ENCODE results near the gene LIN28A.

The LIN28A gene

DNA sequence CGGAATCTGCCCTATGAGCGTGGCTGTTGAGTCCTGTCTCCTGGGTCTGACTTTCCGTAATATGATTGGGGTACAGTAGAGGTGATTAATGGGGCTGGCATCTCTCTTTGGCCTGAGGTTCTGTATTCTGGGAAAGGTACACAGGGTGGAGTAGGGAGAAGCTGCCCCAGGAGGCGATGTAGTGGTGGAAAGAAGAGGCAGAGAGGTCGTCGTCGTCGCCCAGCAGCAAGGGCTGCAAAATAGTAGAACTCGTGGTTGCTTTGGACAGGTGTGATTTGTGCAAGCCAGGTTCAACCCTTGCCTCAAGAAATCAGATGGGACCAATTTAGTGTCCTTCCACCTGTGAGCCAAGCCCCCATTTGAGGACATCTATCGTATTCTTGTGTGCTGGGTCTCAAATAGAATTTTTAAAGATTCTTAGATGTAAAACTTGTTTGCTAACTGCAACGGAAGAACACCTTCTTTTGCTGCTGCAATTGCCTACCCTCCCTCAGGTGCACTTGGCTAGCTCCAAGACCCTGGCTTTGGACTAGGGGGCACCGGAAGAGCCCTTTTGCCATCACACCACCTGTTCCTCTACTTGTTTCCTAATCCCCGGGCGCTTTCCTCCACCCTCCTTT lies 60.4 kb downstream of the LIN28A start:
- in situ Hi-C loops (cut with MboI; ENCODE audit: low pct_unique_long_range_greater_than_20kb, low sequenced_read_pairs, unreplicated experiment): no loop called here
- TF ChIP-seq, protein P1, sequence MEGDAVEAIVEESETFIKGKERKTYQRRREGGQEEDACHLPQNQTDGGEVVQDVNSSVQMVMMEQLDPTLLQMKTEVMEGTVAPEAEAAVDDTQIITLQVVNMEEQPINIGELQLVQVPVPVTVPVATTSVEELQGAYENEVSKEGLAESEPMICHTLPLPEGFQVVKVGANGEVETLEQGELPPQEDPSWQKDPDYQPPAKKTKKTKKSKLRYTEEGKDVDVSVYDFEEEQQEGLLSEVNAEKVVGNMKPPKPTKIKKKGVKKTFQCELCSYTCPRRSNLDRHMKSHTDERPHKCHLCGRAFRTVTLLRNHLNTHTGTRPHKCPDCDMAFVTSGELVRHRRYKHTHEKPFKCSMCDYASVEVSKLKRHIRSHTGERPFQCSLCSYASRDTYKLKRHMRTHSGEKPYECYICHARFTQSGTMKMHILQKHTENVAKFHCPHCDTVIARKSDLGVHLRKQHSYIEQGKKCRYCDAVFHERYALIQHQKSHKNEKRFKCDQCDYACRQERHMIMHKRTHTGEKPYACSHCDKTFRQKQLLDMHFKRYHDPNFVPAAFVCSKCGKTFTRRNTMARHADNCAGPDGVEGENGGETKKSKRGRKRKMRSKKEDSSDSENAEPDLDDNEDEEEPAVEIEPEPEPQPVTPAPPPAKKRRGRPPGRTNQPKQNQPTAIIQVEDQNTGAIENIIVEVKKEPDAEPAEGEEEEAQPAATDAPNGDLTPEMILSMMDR (IDR thresholded peaks at IDR 0.05; ENCODE audit: extremely low read depth, insufficient read depth, missing control alignments): no peak
- DNase-seq (ENCODE audit: low spot score): no peak

DNA sequence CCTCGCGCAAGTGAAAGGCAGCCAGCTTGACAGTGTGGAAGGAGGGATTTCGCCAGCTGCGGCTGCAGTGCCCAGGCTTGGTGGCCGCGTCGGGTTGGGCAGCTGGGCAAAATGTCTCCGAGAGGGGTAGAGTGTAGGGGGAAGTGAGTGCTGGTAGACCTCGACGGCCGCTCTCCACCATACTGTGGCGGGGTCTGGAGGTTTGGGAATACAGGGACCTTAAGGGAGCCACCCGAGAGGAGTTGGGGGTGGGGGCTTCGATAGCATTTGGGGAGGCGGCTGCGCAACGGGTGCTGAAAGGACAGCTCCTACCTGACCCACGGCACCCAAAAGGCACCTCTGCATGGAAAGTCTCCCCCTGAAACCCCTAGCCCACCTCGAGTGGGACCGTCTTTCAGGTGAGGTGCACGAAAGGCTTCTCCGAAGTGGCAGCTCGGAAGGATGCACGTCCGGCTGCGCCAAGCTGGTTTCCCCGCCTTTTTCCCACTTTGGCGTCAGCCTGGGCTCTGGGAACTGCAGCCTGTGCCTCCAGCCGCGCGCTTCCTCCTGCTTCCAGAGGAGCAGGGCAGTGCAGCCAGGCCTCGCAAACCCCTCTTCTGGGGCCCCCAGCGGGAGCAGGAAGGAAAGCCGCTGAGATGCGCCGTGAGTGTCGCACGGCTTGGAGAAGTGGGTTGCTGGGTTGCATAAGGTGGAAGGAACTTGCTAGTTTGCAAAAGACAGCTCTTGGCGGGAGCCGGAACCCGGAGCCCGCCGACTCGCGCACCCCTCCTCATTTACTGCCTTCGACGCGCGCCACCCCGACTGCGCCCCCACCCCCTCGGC lies 61.1 kb downstream of the LIN28A start:
- DNase-seq (ENCODE audit: low spot score): peak; percentile 47
- in situ Hi-C loops (cut with MboI; ENCODE audit: low pct_unique_long_range_greater_than_20kb, low sequenced_read_pairs, unreplicated experiment): no loop called here
- TF ChIP-seq, protein P1 (IDR thresholded peaks at IDR 0.05; ENCODE audit: extremely low read depth, insufficient read depth, missing control alignments): no peak

DNA sequence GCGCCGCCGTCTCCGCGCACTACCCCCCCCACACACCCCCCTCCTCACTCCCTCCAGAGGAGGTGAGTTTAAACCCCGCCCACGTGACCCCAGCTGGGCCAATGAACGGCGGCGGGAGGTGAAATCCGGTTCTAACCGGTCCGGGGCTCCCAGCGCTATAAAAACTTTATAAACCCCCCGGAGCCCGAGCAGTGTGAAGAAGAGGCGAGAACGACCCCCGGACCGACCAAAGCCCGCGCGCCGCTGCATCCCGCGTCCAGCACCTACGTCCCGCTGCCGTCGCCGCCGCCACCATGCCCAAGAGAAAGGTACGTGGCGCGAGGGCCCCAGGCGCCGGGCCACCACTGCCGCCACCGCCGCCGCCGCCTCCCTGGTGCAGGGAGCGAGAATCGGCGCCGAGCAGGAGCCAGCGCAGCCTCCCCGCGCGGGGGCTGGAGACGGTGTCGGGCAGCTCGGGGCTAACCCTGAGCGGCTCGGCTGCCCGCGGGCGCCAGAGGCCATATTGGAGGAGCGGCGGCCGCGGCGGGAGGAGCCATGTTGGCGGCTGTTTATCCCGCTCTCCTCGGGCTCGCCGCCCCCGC lies 61.8 kb downstream of the LIN28A start, which contains the start of gene HMGN2:
TSS of gene HMGN2 (plus strand) at position 121 of the 581 bp plus-strand sequence. CDS start at position 294, 173 bp downstream.
- peak; percentile 88 for DNase-seq (ENCODE audit: low spot score)
- TF ChIP-seq, protein P1 (IDR thresholded peaks at IDR 0.05; ENCODE audit: extremely low read depth, insufficient read depth, missing control alignments): no peak
- in situ Hi-C loops (cut with MboI; ENCODE audit: low pct_unique_long_range_greater_than_20kb, low sequenced_read_pairs, unreplicated experiment): no loop called here

DNA sequence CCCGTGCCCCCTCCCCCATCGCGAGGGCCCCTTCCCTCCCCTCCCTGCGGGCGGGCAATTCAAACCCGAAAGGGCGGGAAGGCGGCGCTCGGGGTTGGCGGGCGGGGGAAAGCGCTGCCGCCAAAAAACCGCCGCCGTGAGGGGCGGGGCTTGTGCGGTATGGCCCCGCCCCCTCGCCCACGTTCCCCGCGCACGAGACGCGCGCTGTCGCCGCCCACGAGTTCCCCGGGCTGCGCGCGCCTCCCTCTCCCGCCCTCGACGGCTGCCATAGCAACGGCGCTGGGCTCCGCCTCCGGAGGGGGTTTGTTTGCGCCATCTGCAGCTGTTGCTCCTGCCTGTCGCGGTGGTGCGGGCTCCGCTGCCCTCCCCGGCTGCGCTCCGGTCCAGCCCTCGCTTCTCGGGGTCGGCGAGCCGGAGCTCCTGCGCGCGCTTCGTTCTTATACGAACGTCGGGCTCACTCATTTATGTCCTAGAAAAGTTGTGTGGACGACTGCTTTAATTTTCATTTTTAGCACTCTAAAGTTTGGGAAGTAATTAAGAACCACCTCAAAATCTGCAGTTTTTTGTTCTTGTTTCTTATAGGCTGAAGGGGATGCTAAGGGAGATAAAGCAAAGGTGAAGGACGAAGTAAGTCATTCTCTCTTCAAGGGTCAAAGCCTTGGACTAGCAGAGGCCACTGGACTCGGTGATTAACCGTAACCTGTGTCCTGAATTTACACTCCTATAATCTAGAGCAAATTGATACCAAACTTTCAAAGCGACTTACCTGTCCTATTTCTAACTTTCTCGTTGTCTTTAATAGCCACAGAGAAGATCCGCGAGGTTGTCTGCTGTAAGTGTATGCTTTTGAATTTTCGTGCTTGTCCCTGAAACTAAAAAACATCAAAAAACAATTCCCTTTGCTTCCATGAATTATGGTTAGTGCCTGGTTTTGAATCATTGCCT lies 62.6 kb downstream of the LIN28A start:
- in situ Hi-C loops (cut with MboI; ENCODE audit: low pct_unique_long_range_greater_than_20kb, low sequenced_read_pairs, unreplicated experiment): no loop called here
- DNase-seq (ENCODE audit: low spot score): peak; percentile 98
- TF ChIP-seq, protein P1 (IDR thresholded peaks at IDR 0.05; ENCODE audit: extremely low read depth, insufficient read depth, missing control alignments): no peak

DNA sequence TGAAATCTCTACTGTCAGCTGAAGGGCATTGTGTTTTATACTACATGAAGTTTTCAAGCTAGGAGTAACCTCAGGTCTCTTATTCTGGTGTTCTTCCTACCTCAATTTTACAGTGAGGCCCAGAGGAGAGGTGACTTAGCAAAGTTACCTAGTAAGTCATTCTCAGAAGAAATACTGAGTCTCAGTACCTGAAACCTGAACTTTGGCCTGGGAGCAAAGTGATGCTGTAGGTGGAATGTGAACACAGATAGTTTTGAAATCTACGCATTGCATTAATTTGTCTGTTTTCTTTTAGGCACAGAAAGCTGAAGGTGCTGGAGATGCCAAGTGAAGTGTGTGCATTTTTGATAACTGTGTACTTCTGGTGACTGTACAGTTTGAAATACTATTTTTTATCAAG lies 64.2 kb downstream of the LIN28A start:
- no peak for DNase-seq (ENCODE audit: low spot score)
- in situ Hi-C loops (cut with MboI; ENCODE audit: low pct_unique_long_range_greater_than_20kb, low sequenced_read_pairs, unreplicated experiment): no loop called here
- TF ChIP-seq, protein P1 (IDR thresholded peaks at IDR 0.05; ENCODE audit: extremely low read depth, insufficient read depth, missing control alignments): no peak

DNA sequence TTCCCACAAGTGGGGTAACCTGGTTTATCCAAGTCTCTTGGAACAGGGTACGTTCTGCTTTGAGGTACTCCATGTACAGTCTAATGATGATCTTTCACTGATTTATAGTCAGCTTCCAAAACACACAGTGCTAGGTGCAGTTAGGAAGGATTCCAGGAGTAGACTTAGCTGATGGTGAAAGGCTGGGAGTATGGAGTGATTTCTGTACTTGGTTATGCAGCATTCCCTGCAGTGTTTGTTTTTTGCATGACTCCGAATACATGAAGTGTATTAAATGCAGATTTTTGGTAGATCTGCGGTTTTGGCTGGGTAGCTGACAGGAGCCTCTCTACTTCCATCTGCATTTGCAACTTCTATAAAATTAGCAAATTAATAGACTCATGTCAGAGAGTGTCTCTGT lies 65.4 kb downstream of the LIN28A start:
- no peak for DNase-seq (ENCODE audit: low spot score)
- in situ Hi-C loops (cut with MboI; ENCODE audit: low pct_unique_long_range_greater_than_20kb, low sequenced_read_pairs, unreplicated experiment): no loop called here
- TF ChIP-seq, protein P1 (IDR thresholded peaks at IDR 0.05; ENCODE audit: extremely low read depth, insufficient read depth, missing control alignments): no peak
